OCI-LY1 (cell line): Measurements from ENCODE around the gene MYO1E.

ENCODE experiments used
- CTCF ChIP-seq: fragments of 200-600 bp; sonication (generic), shearing (Covaris generic); IDR thresholded peaks from 2 replicates; pipeline ENCODE4 v1.5.1; 2017; ENCODE audit warnings: mild to moderate bottlenecking, antibody characterized with exemption, low read length, moderate library complexity, mixed read lengths
- EZH2 ChIP-seq: fragments of 200-600 bp; sonication (generic), shearing (Covaris generic); IDR thresholded peaks from 2 replicates; pipeline ENCODE4 v1.8.0; 2017; ENCODE audit warnings: borderline replicate concordance, mixed run types, mild to moderate bottlenecking, antibody characterized with exemption, low read length, moderate library complexity, mixed read lengths

- no peak for TF ChIP-seq CTCF
- no peak for TF ChIP-seq EZH2
Observed at GRCh38 chr15:59317211-59317610, 55.5 kb downstream of the MYO1E start.
